HG03460 (cell line): Measurements from ENCODE around the gene PLA2R1.
"Not testable (repeated sequence)": the region's sequence is repeated elsewhere in the genome, so short reads cannot be mapped to it uniquely, and the experiment has no call there.

Source experiments
- ATAC-seq: cut with Tn5 transposase; IDR thresholded peaks from one replicate; pipeline ENCODE4 v1.9.1; 2021; ENCODE audit not compliant: unreplicated experiment

Gene PLA2R1

GRCh38 chr2:159984034-159984433 is 78.4 kb downstream of the PLA2R1 start:
- no peak for ATAC-seq

DNA sequence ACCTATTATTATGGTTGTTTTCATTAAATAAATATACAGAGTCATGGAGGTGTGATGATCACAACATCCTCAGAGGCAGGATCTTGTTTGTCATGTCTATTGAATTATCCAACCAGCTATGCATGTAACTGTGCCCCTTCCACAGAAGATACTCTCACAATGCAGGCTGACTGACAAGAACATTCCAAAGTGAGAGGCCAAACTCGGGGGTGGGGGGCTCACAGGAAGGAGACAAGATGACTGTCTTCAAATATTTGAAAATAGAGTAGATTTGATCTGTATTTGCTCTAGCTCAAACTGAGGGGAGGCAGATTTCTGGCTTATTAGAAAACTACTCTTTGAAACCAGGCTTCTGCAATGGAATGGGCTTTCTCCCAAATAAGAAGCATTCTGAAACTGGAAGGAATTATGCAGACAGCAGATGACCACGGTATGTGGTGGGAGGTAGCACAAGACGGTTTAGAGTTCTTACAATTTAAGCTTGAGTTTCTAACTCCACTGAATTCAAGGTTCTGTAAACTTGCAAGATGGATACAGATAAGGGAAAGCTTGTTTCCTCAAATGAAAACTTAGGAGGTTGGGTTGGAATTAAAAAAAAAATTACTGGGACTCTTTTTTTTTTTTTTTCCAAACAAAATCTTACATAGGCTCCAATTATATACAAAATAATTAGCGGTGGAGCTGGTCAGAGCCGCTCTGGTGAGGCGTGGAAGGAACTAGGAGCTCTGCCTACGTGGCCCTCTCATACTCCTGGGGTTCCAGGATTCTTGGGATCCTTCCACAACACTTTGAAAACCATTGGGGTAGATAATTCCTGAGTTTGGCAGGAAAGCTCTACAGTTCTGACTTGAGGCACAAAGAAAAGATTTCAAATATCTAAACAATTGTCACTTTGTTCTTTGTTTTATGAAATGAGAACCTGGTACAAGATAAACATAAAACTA is 79.3 kb downstream of the PLA2R1 start:
- ATAC-seq = no peak

- no peak for ATAC-seq
These were observed 80.1 kb downstream of the PLA2R1 start for GRCh38 chr2:159982270-159982669.

DNA sequence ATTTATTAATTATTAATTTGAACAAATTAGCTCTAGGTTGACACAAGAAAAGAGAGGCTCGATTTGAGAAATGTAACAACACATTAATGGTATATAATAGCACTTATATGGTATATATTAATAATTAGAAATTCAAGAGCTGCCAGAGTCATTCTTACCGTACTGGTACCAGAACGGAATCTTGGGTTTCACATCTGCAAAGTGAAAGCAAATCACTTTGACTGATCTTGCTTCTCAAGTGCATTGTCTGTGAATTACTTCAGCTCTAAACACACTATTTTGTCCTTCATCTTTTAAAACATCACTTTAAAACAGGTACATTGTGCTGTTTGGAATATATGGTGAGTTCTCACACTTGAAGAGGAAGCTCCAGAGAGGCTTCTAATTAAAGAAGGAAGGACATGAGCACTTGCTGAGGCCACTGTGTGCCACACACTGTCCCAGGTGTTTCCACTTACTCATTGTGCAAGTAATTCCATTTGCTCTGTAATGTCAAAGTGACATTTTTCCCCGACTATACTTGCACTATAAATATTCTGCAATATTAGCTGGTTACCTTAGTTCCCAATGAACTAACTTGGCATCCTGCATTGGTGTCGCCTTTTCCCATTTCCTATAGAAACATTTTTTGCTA is 85.8 kb downstream of the PLA2R1 start:
- ATAC-seq = no peak

DNA sequence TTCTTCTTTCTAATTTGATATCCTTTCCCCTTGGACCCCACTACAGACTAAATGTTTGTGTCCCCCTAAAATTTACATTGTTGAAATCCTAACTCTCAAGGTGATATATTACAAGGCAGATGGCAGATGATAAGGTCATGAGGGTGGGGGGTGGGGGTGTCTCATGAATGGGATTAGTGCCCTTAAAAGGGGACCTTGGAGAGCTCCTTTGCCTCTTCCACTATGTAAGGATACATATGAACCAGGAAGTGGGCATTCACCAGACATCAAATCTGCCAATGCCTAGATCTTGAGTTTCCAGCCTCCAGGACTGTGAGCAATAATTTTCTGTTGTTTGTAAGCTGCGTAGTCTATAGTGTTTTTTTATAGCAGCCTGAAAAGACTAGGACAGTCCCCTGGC is 89.1 kb downstream of the PLA2R1 start:
- no peak for ATAC-seq

- no peak for ATAC-seq
These were observed 90.9 kb downstream of the PLA2R1 start for GRCh38 chr2:159971365-159972152.

GRCh38 chr2:159970548-159970947 is 91.9 kb downstream of the PLA2R1 start:
- ATAC-seq = not testable (repeated sequence)

GRCh38 chr2:159968279-159968900 is 94.0 kb downstream of the PLA2R1 start:
- ATAC-seq = peak; percentile 58

GRCh38 chr2:159963700-159964099 is 98.7 kb downstream of the PLA2R1 start:
- peak; percentile 74 for ATAC-seq

DNA sequence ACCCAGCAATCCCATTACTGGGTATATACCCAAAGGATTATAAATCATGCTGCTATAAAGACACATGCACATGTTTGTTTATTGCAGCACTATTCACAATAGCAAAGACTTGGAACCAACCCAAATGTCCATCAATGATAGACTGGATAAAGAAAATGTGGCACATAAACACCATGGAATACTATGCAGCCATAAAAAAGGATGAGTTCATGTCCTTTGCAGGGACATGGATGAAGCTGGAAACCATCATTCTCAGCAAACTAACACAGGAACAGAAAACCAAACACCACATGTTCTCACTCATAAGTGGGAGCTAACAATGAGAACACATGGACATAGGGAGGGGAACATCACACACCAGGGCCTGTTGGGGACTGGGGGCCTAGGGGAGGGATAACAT is 99.9 kb downstream of the PLA2R1 start:
- not testable (repeated sequence) for ATAC-seq

GRCh38 chr2:159961451-159961850 is 101.0 kb downstream of the PLA2R1 start:
- ATAC-seq = no peak

DNA sequence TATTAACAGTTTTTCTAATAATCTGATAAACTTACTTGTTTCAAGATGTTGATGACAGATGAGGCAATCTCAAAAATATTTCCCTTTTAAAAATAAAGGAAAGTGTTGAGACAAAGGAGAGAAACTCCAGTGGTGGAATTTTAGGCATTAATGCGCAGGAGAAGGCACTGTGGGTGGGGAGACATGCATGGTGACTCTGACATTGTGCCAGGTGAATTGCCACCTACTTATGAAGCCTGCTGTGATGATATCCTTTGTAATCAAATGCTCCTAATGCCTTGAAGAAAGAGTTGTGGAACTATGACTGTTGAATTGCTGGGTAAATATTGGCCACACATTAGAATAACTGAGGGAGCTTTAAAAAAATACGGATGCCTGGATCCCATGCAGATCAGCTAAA is 101.4 kb downstream of the PLA2R1 start:
- no peak for ATAC-seq

DNA sequence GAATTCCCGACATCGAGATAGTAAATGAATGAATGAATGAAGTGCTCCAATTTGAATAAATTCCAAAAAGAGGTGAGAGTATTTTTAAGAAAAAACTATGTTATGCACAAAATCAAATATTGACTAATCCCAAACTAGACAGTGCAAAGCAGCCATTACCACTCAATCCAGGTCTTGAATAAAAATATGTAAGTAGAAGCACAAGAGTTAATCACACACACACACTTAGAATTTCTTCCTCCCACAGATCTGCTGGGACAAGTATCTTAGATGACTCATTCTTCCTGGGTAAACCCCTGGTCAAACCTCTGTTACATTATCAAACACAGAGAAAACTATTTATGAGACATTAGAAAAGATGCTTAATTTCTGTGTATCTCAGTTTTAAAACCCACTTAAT is 102.0 kb downstream of the PLA2R1 start:
- ATAC-seq = peak; percentile 48

DNA sequence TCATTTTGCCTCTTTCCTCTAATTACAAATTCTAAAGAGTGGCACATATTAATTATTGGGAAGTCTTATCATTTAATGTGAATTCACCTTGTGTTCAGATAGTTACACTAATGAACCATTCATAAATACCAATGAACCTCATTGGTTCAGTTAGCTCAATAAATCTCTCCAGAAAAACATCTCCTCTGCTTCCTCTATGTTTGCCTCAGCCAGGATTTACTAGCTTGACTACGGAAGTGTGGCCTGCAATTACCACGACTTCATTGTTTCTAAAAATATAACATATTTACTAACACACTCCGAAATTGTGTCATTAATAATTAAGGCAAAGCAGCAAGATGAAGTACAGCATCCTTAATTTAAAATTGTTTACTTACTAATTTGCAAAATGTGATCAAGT is 103.3 kb downstream of the PLA2R1 start:
- ATAC-seq = no peak

GRCh38 chr2:159953136-159953823 is 109.1 kb downstream of the PLA2R1 start:
- ATAC-seq = no peak

GRCh38 chr2:159946326-159946999 is 116.0 kb downstream of the PLA2R1 start:
- ATAC-seq = no peak

- no peak for ATAC-seq
These were observed 117.5 kb downstream of the PLA2R1 start for GRCh38 chr2:159944874-159945273.

DNA sequence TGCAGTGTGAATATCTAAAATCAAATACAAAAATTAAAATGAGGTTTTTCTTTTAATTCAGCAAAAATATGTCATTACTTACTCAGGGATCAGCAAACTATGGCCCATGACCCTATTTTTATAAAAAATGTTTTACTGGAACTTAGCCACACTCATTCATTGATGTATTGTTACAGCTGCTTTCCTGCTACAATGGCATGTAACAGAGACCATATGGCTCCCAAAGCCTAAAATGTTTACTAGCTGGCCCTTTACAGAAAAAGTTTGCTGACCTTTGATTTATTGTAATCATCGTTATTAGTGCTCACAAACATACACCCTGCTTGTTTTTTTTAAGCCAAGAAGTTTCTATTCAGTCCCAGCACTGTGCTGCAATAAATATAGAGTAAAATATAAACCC is 120.3 kb downstream of the PLA2R1 start:
- ATAC-seq = no peak

- no peak for ATAC-seq
These were observed 120.7 kb downstream of the PLA2R1 start for GRCh38 chr2:159941729-159942128.

DNA sequence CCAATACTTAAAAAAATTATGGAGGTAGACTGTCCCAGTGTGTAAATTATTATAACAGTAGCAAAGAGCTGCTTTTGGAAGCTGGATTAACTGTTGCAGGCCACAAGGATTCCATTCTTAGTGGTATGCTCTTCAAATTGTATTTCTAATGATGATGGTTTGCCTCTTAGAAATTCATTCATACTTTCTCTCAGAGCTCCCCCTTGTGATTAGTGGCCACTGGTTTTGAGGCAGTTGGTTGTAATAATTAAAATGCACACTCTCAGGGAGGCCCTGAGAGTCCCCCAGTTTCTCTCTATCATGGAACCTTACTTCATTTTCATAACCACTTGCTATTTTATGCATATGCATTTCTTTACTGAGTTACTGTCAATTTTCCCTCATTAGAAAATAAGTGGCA is 122.5 kb downstream of the PLA2R1 start:
- ATAC-seq = peak; percentile 80
